Sigmoid colon (tissue), 4 donors: ENCODE measurements around the gene GSTO1.

ENCODE experiments used
- POLR2A ChIP-seq, 2 donors: fragments of 450-650 bp; IDR thresholded peaks; one replicate each; pipeline ENCODE4 v1.6.1; 2016; ENCODE audit warnings: antibody characterized with exemption in 2 of 2, mild to moderate bottlenecking in 2 of 2, moderate library complexity in 2 of 2
- POLR2AphosphoS5 ChIP-seq, 4 donors: sonication (generic); formaldehyde crosslinking; IDR thresholded peaks; one replicate each; pipeline ENCODE4 v1.6.1; 2017; ENCODE audit warnings: antibody characterized with exemption in 4 of 4
- TF ChIP-seq, protein P1 (sequence below), 4 experiments: fragments of 450-650 bp in 3 of 4; fragments of 200-600 bp in 1 of 4; IDR thresholded peaks; one replicate each; pipeline ENCODE4 v1.5.1; 2016 to 2019; ENCODE audit warnings: antibody characterized with exemption in 4 of 4, mild to moderate bottlenecking in 3 of 4, moderate library complexity in 2 of 4

DNA sequence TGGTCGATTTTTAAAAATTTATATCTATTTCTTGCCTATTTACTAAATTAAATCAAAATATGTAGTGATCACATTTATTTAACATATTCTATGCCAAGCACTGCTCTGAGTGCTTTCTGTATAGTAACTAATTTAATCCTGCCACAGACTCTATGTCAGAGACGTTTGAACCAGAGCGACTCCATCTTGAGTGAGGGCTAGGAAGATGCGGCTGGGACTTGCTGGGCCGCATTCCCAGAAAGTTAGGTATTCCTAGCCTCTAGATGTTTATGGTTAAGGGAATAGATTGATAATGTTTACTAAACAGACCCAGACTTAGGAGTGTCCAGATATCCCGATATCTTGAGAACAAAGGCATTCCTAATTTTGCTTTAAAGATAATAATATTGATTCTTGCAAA lies 3.2 kb upstream of the GSTO1 start:
- TF ChIP-seq, protein P1, sequence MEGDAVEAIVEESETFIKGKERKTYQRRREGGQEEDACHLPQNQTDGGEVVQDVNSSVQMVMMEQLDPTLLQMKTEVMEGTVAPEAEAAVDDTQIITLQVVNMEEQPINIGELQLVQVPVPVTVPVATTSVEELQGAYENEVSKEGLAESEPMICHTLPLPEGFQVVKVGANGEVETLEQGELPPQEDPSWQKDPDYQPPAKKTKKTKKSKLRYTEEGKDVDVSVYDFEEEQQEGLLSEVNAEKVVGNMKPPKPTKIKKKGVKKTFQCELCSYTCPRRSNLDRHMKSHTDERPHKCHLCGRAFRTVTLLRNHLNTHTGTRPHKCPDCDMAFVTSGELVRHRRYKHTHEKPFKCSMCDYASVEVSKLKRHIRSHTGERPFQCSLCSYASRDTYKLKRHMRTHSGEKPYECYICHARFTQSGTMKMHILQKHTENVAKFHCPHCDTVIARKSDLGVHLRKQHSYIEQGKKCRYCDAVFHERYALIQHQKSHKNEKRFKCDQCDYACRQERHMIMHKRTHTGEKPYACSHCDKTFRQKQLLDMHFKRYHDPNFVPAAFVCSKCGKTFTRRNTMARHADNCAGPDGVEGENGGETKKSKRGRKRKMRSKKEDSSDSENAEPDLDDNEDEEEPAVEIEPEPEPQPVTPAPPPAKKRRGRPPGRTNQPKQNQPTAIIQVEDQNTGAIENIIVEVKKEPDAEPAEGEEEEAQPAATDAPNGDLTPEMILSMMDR (IDR thresholded peaks at IDR 0.05) = no peak
- TF ChIP-seq POLR2A (IDR thresholded peaks at IDR 0.05) (no peak), POLR2AphosphoS5 (IDR thresholded peaks at IDR 0.05) (no peak)
